HG03432 (cell line): Measurements from ENCODE around the gene CD34.
"Not testable (repeated sequence)": the region's sequence is repeated elsewhere in the genome, so short reads cannot be mapped to it uniquely, and the experiment has no call there.

Experiments used
- ATAC-seq: cut with Tn5 transposase; IDR thresholded peaks from one replicate; pipeline ENCODE4 v1.9.1; 2021; ENCODE audit warnings: mild to moderate bottlenecking, moderate library complexity; ENCODE audit not compliant: unreplicated experiment

The CD34 gene

GRCh38 chr1:207933205-207933800 is 22.4 kb upstream of the CD34 start:
- no peak for ATAC-seq

- no peak for ATAC-seq
These were observed 16.1 kb upstream of the CD34 start for GRCh38 chr1:207926984-207927383.

GRCh38 chr1:207925969-207926368 is 15.0 kb upstream of the CD34 start:
- ATAC-seq, result not testable (repeated sequence)

GRCh38 chr1:207925210-207925609 is 14.3 kb upstream of the CD34 start:
- ATAC-seq, result no peak

- ATAC-seq, result no peak
These were observed 12.6 kb upstream of the CD34 start for GRCh38 chr1:207923561-207923960.

- no peak for ATAC-seq
These were observed 12.2 kb upstream of the CD34 start for GRCh38 chr1:207923121-207923520.

- no peak for ATAC-seq
These were observed 11.6 kb upstream of the CD34 start for GRCh38 chr1:207922554-207922953.

- no peak for ATAC-seq
These were observed 10.4 kb upstream of the CD34 start for GRCh38 chr1:207921321-207921720.

- no peak for ATAC-seq
These were observed 9.6 kb upstream of the CD34 start for GRCh38 chr1:207920444-207921021.

GRCh38 chr1:207919523-207920170 is 8.7 kb upstream of the CD34 start:
- ATAC-seq, result no peak

- ATAC-seq, result no peak
These were observed 7.7 kb upstream of the CD34 start for GRCh38 chr1:207918581-207918980.

GRCh38 chr1:207918011-207918410 is 7.1 kb upstream of the CD34 start:
- ATAC-seq, result no peak

- no peak for ATAC-seq
These were observed 6.2 kb upstream of the CD34 start for GRCh38 chr1:207917080-207917479.

GRCh38 chr1:207913951-207914350 is 3.0 kb upstream of the CD34 start:
- ATAC-seq, result no peak

GRCh38 chr1:207911856-207912760 is 1.2 kb upstream of the CD34 start:
- ATAC-seq, result no peak

GRCh38 chr1:207909687-207910086 is 1.2 kb downstream of the CD34 start:
- no peak for ATAC-seq

- no peak for ATAC-seq
These were observed 2.7 kb downstream of the CD34 start for GRCh38 chr1:207908107-207908734.

- ATAC-seq, result no peak
These were observed 6.5 kb downstream of the CD34 start for GRCh38 chr1:207904391-207904790.

- no peak for ATAC-seq
These were observed 7.2 kb downstream of the CD34 start for GRCh38 chr1:207903767-207904166.

GRCh38 chr1:207903053-207903452 is 7.9 kb downstream of the CD34 start:
- no peak for ATAC-seq

- ATAC-seq, result no peak
These were observed 8.4 kb downstream of the CD34 start for GRCh38 chr1:207902566-207902965.
